ENCODE results near the gene KCTD8. TPM values are rescaled to one million over a fixed set of nuclear protein-coding genes. Genes with fewer than 3 reads are reported as not detected.

The KCTD8 gene
- total RNA-seq, 1 experiment from 2014 or later = not detected

DNA sequence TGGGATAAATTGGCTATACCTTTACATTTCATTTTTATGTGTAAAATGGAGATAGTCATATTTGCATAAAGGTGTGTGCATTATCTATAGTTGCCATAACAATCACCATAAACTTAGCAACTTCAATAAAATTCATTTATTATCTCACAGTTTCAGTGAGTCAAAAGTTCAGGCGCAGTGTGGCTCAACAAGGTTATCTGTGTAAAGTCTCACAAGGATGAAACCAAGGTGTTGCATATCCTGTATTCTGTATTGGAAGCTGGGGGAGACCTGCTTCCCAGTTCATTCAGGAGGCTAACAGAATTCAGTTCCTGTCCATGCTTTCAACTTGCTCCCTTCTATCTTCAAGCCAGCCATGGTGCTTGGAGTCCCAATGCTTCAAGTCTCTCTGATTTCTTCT, 169.5 kb downstream of the KCTD8 start:
- BruUV-seq (replicated peaks) = no TSS peak
- ChIA-PET CTCF (no interaction called here), POLR2A (no interaction called here)
- H3K27ac ChIP-seq (ENCODE audit: low read length) = no peak overlapping the region
- DNase-seq (ENCODE audit: low read depth, low spot score) (no peak), ATAC-seq (no peak)
- in situ Hi-C loops (cut with HindIII; ENCODE audit: low pct_unique_long_range_greater_than_20kb, low sequenced_read_pairs) (no loop called here), intact Hi-C loops (cut with micrococcal nuclease; ENCODE audit: unreplicated experiment) (no loop called here)
- no peaks in the 10 kb centered on the region for H3K36me3 ChIP-seq (ENCODE audit: control insufficient read depth, insufficient read depth, low read length)
- no peaks in the 10 kb centered on the region for H3K4me1 ChIP-seq (ENCODE audit: control insufficient read depth, insufficient read depth, low read length)
- H3K9me3 ChIP-seq (ENCODE audit: control insufficient read depth, insufficient read depth, low read depth, low read length) = no peaks in the 10 kb centered on the region
- H3K4me3 ChIP-seq (ENCODE audit: low read depth in 2 of 2, low read length in 2 of 2) = no peak overlapping the region
- no peaks in the 10 kb centered on the region for H3K27me3 ChIP-seq (ENCODE audit: control insufficient read depth, insufficient read depth, low read length)
- TF ChIP-seq, protein P1, sequence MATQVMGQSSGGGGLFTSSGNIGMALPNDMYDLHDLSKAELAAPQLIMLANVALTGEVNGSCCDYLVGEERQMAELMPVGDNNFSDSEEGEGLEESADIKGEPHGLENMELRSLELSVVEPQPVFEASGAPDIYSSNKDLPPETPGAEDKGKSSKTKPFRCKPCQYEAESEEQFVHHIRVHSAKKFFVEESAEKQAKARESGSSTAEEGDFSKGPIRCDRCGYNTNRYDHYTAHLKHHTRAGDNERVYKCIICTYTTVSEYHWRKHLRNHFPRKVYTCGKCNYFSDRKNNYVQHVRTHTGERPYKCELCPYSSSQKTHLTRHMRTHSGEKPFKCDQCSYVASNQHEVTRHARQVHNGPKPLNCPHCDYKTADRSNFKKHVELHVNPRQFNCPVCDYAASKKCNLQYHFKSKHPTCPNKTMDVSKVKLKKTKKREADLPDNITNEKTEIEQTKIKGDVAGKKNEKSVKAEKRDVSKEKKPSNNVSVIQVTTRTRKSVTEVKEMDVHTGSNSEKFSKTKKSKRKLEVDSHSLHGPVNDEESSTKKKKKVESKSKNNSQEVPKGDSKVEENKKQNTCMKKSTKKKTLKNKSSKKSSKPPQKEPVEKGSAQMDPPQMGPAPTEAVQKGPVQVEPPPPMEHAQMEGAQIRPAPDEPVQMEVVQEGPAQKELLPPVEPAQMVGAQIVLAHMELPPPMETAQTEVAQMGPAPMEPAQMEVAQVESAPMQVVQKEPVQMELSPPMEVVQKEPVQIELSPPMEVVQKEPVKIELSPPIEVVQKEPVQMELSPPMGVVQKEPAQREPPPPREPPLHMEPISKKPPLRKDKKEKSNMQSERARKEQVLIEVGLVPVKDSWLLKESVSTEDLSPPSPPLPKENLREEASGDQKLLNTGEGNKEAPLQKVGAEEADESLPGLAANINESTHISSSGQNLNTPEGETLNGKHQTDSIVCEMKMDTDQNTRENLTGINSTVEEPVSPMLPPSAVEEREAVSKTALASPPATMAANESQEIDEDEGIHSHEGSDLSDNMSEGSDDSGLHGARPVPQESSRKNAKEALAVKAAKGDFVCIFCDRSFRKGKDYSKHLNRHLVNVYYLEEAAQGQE (IDR thresholded peaks at IDR 0.05; ENCODE audit: insufficient read depth in 1 of 2, low read depth in 2 of 2, low read length in 1 of 2) = no peak
- TF ChIP-seq TCF7L2 (IDR thresholded peaks at IDR 0.05; ENCODE audit: low read depth, low read length) (no peak), SIN3A (IDR thresholded peaks at IDR 0.05; ENCODE audit: borderline replicate concordance, insufficient read depth, low read depth, low read length) (no peak), POLR2AphosphoS5 (IDR thresholded peaks at IDR 0.05; ENCODE audit: low read depth, low read length) (no peak)
- TF ChIP-seq, protein P2, sequence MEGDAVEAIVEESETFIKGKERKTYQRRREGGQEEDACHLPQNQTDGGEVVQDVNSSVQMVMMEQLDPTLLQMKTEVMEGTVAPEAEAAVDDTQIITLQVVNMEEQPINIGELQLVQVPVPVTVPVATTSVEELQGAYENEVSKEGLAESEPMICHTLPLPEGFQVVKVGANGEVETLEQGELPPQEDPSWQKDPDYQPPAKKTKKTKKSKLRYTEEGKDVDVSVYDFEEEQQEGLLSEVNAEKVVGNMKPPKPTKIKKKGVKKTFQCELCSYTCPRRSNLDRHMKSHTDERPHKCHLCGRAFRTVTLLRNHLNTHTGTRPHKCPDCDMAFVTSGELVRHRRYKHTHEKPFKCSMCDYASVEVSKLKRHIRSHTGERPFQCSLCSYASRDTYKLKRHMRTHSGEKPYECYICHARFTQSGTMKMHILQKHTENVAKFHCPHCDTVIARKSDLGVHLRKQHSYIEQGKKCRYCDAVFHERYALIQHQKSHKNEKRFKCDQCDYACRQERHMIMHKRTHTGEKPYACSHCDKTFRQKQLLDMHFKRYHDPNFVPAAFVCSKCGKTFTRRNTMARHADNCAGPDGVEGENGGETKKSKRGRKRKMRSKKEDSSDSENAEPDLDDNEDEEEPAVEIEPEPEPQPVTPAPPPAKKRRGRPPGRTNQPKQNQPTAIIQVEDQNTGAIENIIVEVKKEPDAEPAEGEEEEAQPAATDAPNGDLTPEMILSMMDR (IDR thresholded peaks at IDR 0.05) = no peak

DNA sequence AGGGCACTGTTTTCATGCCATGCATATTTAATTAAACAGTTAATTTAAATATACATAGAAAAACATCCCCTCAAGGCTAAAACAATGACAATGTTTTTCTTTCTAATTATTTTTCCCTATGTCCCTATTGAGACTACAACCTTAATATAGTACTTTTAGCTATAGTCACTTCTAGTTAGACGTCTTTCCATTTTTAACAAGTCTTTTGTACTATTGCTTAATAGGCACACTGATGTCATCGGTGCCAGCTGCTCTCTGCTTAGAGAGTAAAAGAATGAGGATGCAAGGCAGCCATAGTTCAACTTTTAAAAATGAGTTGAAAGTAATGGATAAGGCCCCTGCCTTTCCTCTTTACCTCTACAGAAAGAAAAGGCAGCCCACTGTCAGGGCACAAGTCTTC, 191.1 kb downstream of the KCTD8 start:
- intact Hi-C loops (cut with micrococcal nuclease; ENCODE audit: unreplicated experiment) = no loop called here
- H3K9me3 ChIP-seq (ENCODE audit: control insufficient read depth, insufficient read depth, low read depth, low read length) = no peaks in the 10 kb centered on the region
- ATAC-seq (no peak), DNase-seq (ENCODE audit: low read depth, low spot score) (no peak)
- TF ChIP-seq, protein P1 (IDR thresholded peaks at IDR 0.05; ENCODE audit: insufficient read depth in 1 of 2, low read depth in 2 of 2, low read length in 1 of 2) = no peak
- TF ChIP-seq TCF7L2 (IDR thresholded peaks at IDR 0.05; ENCODE audit: low read depth, low read length) (no peak), SIN3A (IDR thresholded peaks at IDR 0.05; ENCODE audit: borderline replicate concordance, insufficient read depth, low read depth, low read length) (no peak), POLR2AphosphoS5 (IDR thresholded peaks at IDR 0.05; ENCODE audit: low read depth, low read length) (no peak)
- TF ChIP-seq, protein P2 (IDR thresholded peaks at IDR 0.05) = no peak
- no peaks in the 10 kb centered on the region for H3K4me1 ChIP-seq (ENCODE audit: control insufficient read depth, insufficient read depth, low read length)
- no TSS peak for BruUV-seq (replicated peaks)
- ChIA-PET POLR2A (no interaction called here), CTCF (no interaction called here)
- in situ Hi-C loops (cut with HindIII; ENCODE audit: low pct_unique_long_range_greater_than_20kb, low sequenced_read_pairs) = no loop called here
- H3K4me3 ChIP-seq (ENCODE audit: low read depth in 2 of 2, low read length in 2 of 2) = no peak overlapping the region
- no peaks in the 10 kb centered on the region for H3K36me3 ChIP-seq (ENCODE audit: control insufficient read depth, insufficient read depth, low read length)
- H3K27me3 ChIP-seq (ENCODE audit: control insufficient read depth, insufficient read depth, low read length) = no peaks in the 10 kb centered on the region
- no peak overlapping the region for H3K27ac ChIP-seq (ENCODE audit: low read length)
